Peyer's patch (tissue), 4 donors: ENCODE measurements around the gene MOB3C. TPM values are rescaled to one million over a fixed set of nuclear protein-coding genes. Genes with fewer than 3 reads are reported as not detected.

Source experiments
- DNase-seq, 3 donors: peaks; one replicate each; pipeline ENCODE4 v3.0.0-alpha.2; 2017 to 2019
- H3K27ac ChIP-seq, 4 donors: fragments of 200-600 bp; sonication (generic); one replicate each; pipeline ENCODE4 v1.5.1; 2016 to 2019
- H3K27me3 ChIP-seq, 2 donors: fragments of 200-600 bp; sonication (generic); one replicate each; pipeline ENCODE4 v1.5.1; 2019
- H3K36me3 ChIP-seq, 3 donors: fragments of 200-600 bp; sonication (generic); one replicate each; pipeline ENCODE4 v1.5.1; 2016 to 2019
- H3K4me1 ChIP-seq, 4 donors: fragments of 200-600 bp; sonication (generic); one replicate each; pipeline ENCODE4 v1.5.1; 2016 to 2019
- H3K4me3 ChIP-seq, 4 donors: fragments of 200-600 bp; sonication (generic); 1 replicate in 3 of 4; 2 replicates in 1 of 4; pipeline ENCODE4 v1.5.1; 2016 to 2019; ENCODE audit warnings: mild to moderate bottlenecking in 1 of 4
- H3K9me3 ChIP-seq, 4 donors: fragments of 200-600 bp; sonication (generic); one replicate each; pipeline ENCODE4 v1.5.1; 2016 to 2019; ENCODE audit warnings: mild to moderate bottlenecking in 1 of 4
- POLR2A ChIP-seq, 2 donors: fragments of 450-650 bp; IDR thresholded peaks; one replicate each; pipeline ENCODE4 v1.5.1; 2017; ENCODE audit warnings: antibody characterized with exemption in 2 of 2, mild to moderate bottlenecking in 2 of 2, moderate library complexity in 2 of 2
- total RNA-seq, 4 donors: library from RNA; depleted of rRNA; stranded (reverse); fragments of >200 nt; gene quantifications; one replicate each; pipeline ENCODE4 v1.1.0, GENCODE V29; 2016
- TF ChIP-seq, protein P1 (sequence below), 6 experiments: fragments of 450-650 bp in 4 of 6; fragments of 200-600 bp in 2 of 6; sonication (generic) in 1 of 6; IDR thresholded peaks; one replicate each; pipeline ENCODE4 v1.5.1; 2017 to 2019; ENCODE audit warnings: antibody characterized with exemption in 6 of 6, mild to moderate bottlenecking in 3 of 6, moderate library complexity in 1 of 6

The MOB3C gene
- total RNA-seq, 4 donors from 2014 or later: 7.7 to 22.3 (median 14.5) TPM

DNA sequence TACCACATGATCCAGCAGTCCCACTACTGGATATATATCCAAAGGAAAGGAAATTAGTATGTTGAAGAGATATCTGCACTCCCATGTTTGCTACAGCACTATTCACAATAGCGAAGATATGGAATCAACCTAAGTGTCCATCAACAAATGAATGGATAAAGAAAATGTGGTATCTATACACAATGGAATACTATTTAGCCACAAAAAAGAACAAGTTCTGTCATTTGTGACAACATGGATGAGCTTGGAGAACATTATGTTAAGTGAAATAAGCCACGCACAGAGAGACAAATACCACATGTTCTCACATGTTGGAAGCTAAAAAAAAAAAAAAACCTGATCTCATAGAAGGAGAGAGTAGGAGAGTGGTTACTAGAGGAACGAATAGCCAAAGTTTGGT is 33.9 kb upstream of the MOB3C start:
- TF ChIP-seq, protein P1, sequence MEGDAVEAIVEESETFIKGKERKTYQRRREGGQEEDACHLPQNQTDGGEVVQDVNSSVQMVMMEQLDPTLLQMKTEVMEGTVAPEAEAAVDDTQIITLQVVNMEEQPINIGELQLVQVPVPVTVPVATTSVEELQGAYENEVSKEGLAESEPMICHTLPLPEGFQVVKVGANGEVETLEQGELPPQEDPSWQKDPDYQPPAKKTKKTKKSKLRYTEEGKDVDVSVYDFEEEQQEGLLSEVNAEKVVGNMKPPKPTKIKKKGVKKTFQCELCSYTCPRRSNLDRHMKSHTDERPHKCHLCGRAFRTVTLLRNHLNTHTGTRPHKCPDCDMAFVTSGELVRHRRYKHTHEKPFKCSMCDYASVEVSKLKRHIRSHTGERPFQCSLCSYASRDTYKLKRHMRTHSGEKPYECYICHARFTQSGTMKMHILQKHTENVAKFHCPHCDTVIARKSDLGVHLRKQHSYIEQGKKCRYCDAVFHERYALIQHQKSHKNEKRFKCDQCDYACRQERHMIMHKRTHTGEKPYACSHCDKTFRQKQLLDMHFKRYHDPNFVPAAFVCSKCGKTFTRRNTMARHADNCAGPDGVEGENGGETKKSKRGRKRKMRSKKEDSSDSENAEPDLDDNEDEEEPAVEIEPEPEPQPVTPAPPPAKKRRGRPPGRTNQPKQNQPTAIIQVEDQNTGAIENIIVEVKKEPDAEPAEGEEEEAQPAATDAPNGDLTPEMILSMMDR (IDR thresholded peaks at IDR 0.05): no peak
- TF ChIP-seq POLR2A (IDR thresholded peaks at IDR 0.05): no peak
- Histone ChIP-seq H3K4me3 (no peak overlapping the region), H3K9me3 (no peaks in the 10 kb centered on the region)

DNA sequence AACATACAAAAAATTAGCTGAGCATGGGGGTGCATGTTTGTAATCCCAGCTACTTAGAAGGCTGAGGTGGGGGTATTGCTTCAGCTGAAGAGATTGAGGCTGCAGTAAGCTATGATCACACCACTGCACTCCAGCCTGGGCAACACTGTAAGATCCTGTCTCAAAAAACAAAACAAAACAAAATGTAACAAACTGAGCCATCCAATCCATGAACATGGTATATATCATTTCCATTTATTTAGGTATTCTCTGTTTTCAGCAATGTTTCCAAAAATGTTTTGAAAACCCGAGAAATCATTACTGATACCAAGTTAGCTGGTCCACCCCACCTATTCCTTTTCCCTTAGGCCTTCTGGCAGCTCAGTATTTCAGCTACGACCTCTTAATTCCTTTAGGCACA is 33.2 kb upstream of the MOB3C start:
- Histone ChIP-seq H3K4me3 (no peak overlapping the region), H3K4me1 (peaks cover 0 to 3% (median 0%) of the 10 kb centered on the region in 4 donors), H3K27me3 (no peaks in the 10 kb centered on the region), H3K9me3 (no peaks in the 10 kb centered on the region), H3K36me3 (peaks cover 0 to 38% (median 0%) of the 10 kb centered on the region in 3 donors), H3K27ac (no peak overlapping the region)
- DNase-seq: no peak
- TF ChIP-seq POLR2A (IDR thresholded peaks at IDR 0.05): no peak
- TF ChIP-seq, protein P1 (IDR thresholded peaks at IDR 0.05): no peak

More for the DNA sequence above, 33.9 kb upstream of the MOB3C start:
- Histone ChIP-seq H3K27me3 (no peaks in the 10 kb centered on the region), H3K27ac (no peak overlapping the region), H3K36me3 (peaks cover 0 to 43% (median 0%) of the 10 kb centered on the region in 3 donors), H3K4me1 (peaks cover 0 to 3% (median 0%) of the 10 kb centered on the region in 4 donors)
- no peak for DNase-seq

DNA sequence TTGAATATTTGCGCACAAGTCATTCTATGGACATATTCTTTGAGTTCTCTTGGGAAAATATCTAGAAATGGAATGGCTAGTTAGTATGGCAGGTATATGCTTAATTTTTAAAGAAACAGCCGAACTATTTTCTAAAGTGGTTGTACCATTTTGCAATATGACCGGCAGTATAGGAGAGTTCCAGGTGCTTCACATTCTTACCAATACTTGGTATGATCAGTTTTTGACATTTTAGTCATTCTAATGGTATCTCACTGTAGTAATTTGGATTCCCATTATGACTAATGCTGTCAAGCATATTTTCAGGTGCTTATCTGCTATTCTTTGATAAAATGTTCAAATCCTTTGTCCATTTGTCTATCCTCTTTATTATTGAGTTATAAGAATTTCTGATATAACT is 31.0 kb upstream of the MOB3C start:
- DNase-seq: no peak
- Histone ChIP-seq H3K36me3 (peaks cover 0 to 37% (median 0%) of the 10 kb centered on the region in 3 donors), H3K27me3 (no peaks in the 10 kb centered on the region), H3K9me3 (no peaks in the 10 kb centered on the region), H3K4me3 (no peak overlapping the region), H3K4me1 (peaks cover 0 to 9% (median 0%) of the 10 kb centered on the region in 4 donors), H3K27ac (no peak overlapping the region)
- TF ChIP-seq POLR2A (IDR thresholded peaks at IDR 0.05): no peak
- TF ChIP-seq, protein P1 (IDR thresholded peaks at IDR 0.05): no peak

DNA sequence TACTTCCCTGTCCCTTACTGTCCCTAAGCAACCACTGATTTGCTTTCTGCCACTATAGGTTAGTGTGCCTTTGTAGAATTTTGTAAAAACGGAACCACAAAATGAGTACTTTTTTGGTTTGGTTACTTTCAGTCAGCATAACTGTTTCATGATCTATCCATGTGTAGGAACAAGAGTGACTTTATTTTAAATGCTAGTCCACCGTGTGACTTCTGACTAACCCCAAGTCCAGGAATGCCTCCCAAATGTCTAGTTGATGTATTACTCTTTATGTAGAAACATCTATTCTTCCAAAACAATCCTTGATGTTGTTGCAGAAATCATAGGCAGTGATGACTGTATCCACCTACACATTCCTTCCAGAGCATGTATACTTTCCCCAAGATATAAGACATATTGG is 30.2 kb upstream of the MOB3C start:
- Histone ChIP-seq H3K36me3 (peaks cover 0 to 30% (median 0%) of the 10 kb centered on the region in 3 donors), H3K4me1 (peaks cover 0 to 9% (median 0%) of the 10 kb centered on the region in 4 donors), H3K27ac (no peak overlapping the region), H3K4me3 (no peak overlapping the region), H3K9me3 (no peaks in the 10 kb centered on the region), H3K27me3 (no peaks in the 10 kb centered on the region)
- DNase-seq: no peak
- TF ChIP-seq, protein P1 (IDR thresholded peaks at IDR 0.05): no peak
- no peak for TF ChIP-seq POLR2A (IDR thresholded peaks at IDR 0.05)

DNA sequence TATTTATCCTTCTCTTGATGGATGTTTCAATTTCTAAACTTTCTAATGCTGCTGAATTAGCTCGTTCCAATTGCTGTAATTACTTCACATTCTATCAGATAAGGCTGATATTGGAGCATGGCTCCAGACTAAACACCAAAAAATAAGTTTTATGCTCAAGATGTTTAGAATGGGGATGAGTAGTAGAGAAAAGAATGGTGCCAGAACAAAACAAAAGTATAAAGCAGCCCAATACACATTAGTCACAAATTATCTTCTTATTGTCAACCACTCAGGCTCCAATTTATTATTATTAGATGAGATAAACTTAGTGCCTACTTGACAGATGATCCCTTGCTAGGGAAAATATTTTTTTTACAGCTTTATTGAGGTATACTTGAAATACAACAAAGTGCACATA is 29.7 kb upstream of the MOB3C start:
- Histone ChIP-seq H3K36me3 (peaks cover 0 to 35% (median 0%) of the 10 kb centered on the region in 3 donors), H3K4me1 (peaks cover 0 to 9% (median 0%) of the 10 kb centered on the region in 4 donors), H3K27ac (no peak overlapping the region), H3K4me3 (no peak overlapping the region), H3K9me3 (no peaks in the 10 kb centered on the region), H3K27me3 (no peaks in the 10 kb centered on the region)
- no peak for DNase-seq
- TF ChIP-seq, protein P1 (IDR thresholded peaks at IDR 0.05): no peak
- TF ChIP-seq POLR2A (IDR thresholded peaks at IDR 0.05): no peak

DNA sequence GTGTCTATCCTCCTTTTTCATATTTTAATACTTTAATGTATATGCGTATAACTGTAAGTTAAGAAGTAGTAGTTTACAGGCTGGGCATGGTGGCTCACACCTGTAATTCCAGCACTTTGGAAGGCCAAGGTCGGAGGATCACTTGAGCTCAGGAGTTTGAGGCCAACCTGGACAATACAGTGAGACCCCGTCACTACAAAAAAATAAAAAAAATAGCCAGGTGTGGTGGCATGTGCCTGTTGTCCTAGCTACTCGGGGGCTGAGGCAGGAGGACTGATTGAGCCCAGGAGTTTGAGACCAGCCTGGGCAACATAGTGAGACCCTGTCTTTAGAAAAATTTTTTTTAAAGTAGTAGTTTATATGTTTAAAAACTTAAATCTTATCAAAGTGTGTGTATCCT is 29.2 kb upstream of the MOB3C start:
- Histone ChIP-seq H3K9me3 (no peaks in the 10 kb centered on the region), H3K4me3 (no peak overlapping the region), H3K27ac (no peak overlapping the region), H3K27me3 (no peaks in the 10 kb centered on the region), H3K36me3 (peaks cover 0 to 34% (median 0%) of the 10 kb centered on the region in 3 donors), H3K4me1 (peaks cover 0 to 9% (median 0%) of the 10 kb centered on the region in 4 donors)
- DNase-seq: no peak
- TF ChIP-seq, protein P1 (IDR thresholded peaks at IDR 0.05): no peak
- no peak for TF ChIP-seq POLR2A (IDR thresholded peaks at IDR 0.05)
